ENCODE measurements around the gene C7orf25.

DNA sequence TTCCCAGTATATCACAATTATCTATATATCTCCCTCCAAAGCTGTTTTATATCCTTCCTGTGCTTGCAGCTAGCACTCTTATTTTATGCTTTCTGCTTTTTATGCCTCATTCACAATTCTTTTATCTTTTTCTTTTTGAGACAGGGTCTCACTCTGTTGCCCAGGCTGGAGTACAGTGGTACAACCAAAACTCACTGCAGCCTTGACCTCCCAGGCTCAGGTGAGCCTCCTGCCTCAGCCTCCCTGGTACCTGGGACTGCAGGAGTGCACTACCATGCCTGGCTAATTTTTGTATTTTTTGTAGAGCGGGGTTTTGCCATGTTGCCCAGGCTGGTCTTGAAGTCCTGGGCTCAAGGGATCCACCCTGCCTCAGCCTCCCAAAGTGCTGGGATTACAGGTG, 5.7 kb downstream of the C7orf25 start:
- TF ChIP-seq, protein P1, sequence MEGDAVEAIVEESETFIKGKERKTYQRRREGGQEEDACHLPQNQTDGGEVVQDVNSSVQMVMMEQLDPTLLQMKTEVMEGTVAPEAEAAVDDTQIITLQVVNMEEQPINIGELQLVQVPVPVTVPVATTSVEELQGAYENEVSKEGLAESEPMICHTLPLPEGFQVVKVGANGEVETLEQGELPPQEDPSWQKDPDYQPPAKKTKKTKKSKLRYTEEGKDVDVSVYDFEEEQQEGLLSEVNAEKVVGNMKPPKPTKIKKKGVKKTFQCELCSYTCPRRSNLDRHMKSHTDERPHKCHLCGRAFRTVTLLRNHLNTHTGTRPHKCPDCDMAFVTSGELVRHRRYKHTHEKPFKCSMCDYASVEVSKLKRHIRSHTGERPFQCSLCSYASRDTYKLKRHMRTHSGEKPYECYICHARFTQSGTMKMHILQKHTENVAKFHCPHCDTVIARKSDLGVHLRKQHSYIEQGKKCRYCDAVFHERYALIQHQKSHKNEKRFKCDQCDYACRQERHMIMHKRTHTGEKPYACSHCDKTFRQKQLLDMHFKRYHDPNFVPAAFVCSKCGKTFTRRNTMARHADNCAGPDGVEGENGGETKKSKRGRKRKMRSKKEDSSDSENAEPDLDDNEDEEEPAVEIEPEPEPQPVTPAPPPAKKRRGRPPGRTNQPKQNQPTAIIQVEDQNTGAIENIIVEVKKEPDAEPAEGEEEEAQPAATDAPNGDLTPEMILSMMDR (IDR thresholded peaks at IDR 0.05; ENCODE audit: insufficient read depth, low read depth, low read length) = no peak
- TF ChIP-seq EZH2 (IDR thresholded peaks at IDR 0.05; ENCODE audit: insufficient read depth, low read length) = no peak
